ENCODE data around the gene C5orf46. TPM values are rescaled to one million over a fixed set of nuclear protein-coding genes. Genes with fewer than 3 reads are reported as not detected.

Gene C5orf46
- total and polyA plus RNA-seq, 8 donors = not detected

- peaks cover 0 to 12% (median 8%) of the 10 kb centered on the region in 4 donors for H3K4me1 ChIP-seq
- no peak overlapping the region for H3K4me3 ChIP-seq
- no peaks in the 10 kb centered on the region for H3K27me3 ChIP-seq
- no peaks in the 10 kb centered on the region for H3K36me3 ChIP-seq
- no peaks in the 10 kb centered on the region for H3K9me3 ChIP-seq
- intact Hi-C loops (cut with DNase I; ENCODE audit: low total_unique reads) = no loop called here
- peak overlapping the region; percentile 43 to 70 (median 48) for H3K27ac ChIP-seq
- DNase-seq = peak; percentile 76 to 89
- WGBS, 5 donors = 26 to 34% (median 31%) methylated on average over 3 of the region's 3 CpGs
- TF ChIP-seq POLR2AphosphoS5 (IDR thresholded peaks at IDR 0.05) = peak in 2 of 3 donors; percentile 25 to 74
- no peak for TF ChIP-seq POLR2A (IDR thresholded peaks at IDR 0.05)
These were observed 13.5 kb downstream of the C5orf46 start for GRCh38 chr5:147892696-147893296.

GRCh38 chr5:147887930-147888329 lies 18.4 kb downstream of the C5orf46 start:
- H3K27me3 ChIP-seq = no peaks in the 10 kb centered on the region
- no peak overlapping the region for H3K27ac ChIP-seq
- H3K4me1 ChIP-seq = peaks cover 0 to 4% (median under 1%) of the 10 kb centered on the region in 4 donors
- no peaks in the 10 kb centered on the region for H3K9me3 ChIP-seq
- 61 to 84% (median 76%) methylated on average over 2 of the region's 2 CpGs for WGBS, 5 donors
- TF ChIP-seq EP300 (IDR thresholded peaks at IDR 0.05) (no peak), CTCF (IDR thresholded peaks at IDR 0.05) (no peak), POLR2AphosphoS5 (IDR thresholded peaks at IDR 0.05) (no peak), POLR2A (IDR thresholded peaks at IDR 0.05) (no peak)
- no peak overlapping the region for H3K4me3 ChIP-seq
- intact Hi-C loops (cut with DNase I; ENCODE audit: low total_unique reads) = loop anchor here (10.0 kb wide), 1 partner anchor 47 kb away; no protein-coding TSS in a partner anchor
- DNase-seq = no peak
- H3K36me3 ChIP-seq = no peaks in the 10 kb centered on the region

- H3K4me1 ChIP-seq = peaks cover 0 to 7% (median 0%) of the 10 kb centered on the region in 4 donors
- H3K36me3 ChIP-seq = no peaks in the 10 kb centered on the region
- peak in 1 of 2 donors; percentile 70 for DNase-seq
- intact Hi-C loops (cut with DNase I; ENCODE audit: low total_unique reads) = loop anchor here (10.0 kb wide), 1 partner anchor 48 kb away; no protein-coding TSS in a partner anchor
- no peak for TF ChIP-seq POLR2AphosphoS5 (IDR thresholded peaks at IDR 0.05)
- peak in 5 of 7 experiments; percentile 24 to 65 (median 38) for TF ChIP-seq CTCF (IDR thresholded peaks at IDR 0.05)
- H3K27me3 ChIP-seq = no peaks in the 10 kb centered on the region
- WGBS, 5 donors = 1 to 15% (median 7%) methylated on average over 3 of the region's 3 CpGs
- no peaks in the 10 kb centered on the region for H3K9me3 ChIP-seq
- no peak overlapping the region for H3K27ac ChIP-seq
- no peak overlapping the region for H3K4me3 ChIP-seq
These were observed 19.2 kb downstream of the C5orf46 start for GRCh38 chr5:147887026-147887627.

- Histone ChIP-seq H3K27me3 (no peaks in the 10 kb centered on the region), H3K9me3 (no peaks in the 10 kb centered on the region), H3K36me3 (no peaks in the 10 kb centered on the region), H3K4me3 (no peak overlapping the region), H3K27ac (peak overlapping the region in 1 of 5 donors; percentile 30), H3K4me1 (peaks cover 0 to 7% (median 0%) of the 10 kb centered on the region in 4 donors)
- intact Hi-C loops (cut with DNase I; ENCODE audit: low total_unique reads) = loop anchor here (10.0 kb wide), 1 partner anchor 52 kb away; no protein-coding TSS in a partner anchor
- no peak for TF ChIP-seq CTCF (IDR thresholded peaks at IDR 0.05)
- no peak for TF ChIP-seq POLR2AphosphoS5 (IDR thresholded peaks at IDR 0.05)
- TF ChIP-seq POLR2A (IDR thresholded peaks at IDR 0.05) = no peak
- no peak for TF ChIP-seq EP300 (IDR thresholded peaks at IDR 0.05)
- no peak for DNase-seq
- WGBS, 5 donors = 26 to 46% (median 43%) methylated on average over 6 of the region's 6 CpGs
These were observed 23.6 kb downstream of the C5orf46 start for GRCh38 chr5:147882586-147883313.
